Body of pancreas (tissue), 4 donors: ENCODE data around the gene CEP164.

ENCODE experiments used
- CTCF ChIP-seq, 7 experiments: fragments of 450-650 bp in 4 of 7; fragments of 200-600 bp in 3 of 7; sonication (generic) in 3 of 7; IDR thresholded peaks; one replicate each; pipeline ENCODE4 v1.5.1; 2016 to 2019; ENCODE audit warnings: antibody characterized with exemption in 7 of 7
- POLR2A ChIP-seq, 3 donors: fragments of 450-650 bp; IDR thresholded peaks; one replicate each; pipeline ENCODE4 v1.6.1; 2016; ENCODE audit warnings: antibody characterized with exemption in 3 of 3, mild to moderate bottlenecking in 2 of 3

DNA sequence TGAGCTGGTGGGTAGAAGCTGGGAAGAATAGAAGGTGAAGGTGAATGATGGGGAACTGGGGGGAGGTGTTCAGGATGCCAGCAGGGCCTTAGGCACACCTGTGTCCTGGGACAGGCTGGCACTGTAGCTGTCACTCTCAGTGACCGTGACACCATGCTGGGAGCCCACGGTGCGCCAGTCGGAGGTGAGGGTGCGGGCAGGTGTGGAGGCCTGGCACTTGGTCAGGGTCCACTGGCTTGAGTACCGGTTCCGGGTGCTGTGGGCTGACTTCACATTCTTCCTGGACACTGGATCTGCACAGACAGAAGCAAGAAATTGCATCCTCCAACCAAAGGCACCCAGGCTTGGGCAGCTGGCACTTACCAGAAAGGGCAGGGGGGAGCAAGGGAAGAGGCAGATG lies 103.8 kb downstream of the CEP164 start:
- TF ChIP-seq CTCF (IDR thresholded peaks at IDR 0.05) = no peak
- no peak for TF ChIP-seq POLR2A (IDR thresholded peaks at IDR 0.05)
